Gastrocnemius medialis (tissue), 4 donors: Measurements from ENCODE around the gene CYFIP2.
"Not testable (repeated sequence)": the region's sequence is repeated elsewhere in the genome, so short reads cannot be mapped to it uniquely, and the experiment has no call there.

Source experiments
- POLR2A ChIP-seq, 2 donors: fragments of 450-650 bp; IDR thresholded peaks; one replicate each; pipeline ENCODE4 v1.6.1; 2017; ENCODE audit warnings: antibody characterized with exemption in 2 of 2, mild to moderate bottlenecking in 2 of 2, moderate library complexity in 2 of 2
- TF ChIP-seq, protein P1 (sequence below), 5 experiments: fragments of 450-650 bp in 3 of 5; fragments of 200-600 bp in 2 of 5; sonication (generic) in 2 of 5; IDR thresholded peaks in 4 of 5; conservative IDR thresholded peaks in 1 of 5; 1 replicate in 4 of 5; 2 replicates in 1 of 5; pipeline ENCODE4 v1.5.1; 2016 to 2019; ENCODE audit warnings: antibody characterized with exemption in 5 of 5, mild to moderate bottlenecking in 3 of 5, moderate library complexity in 3 of 5

DNA sequence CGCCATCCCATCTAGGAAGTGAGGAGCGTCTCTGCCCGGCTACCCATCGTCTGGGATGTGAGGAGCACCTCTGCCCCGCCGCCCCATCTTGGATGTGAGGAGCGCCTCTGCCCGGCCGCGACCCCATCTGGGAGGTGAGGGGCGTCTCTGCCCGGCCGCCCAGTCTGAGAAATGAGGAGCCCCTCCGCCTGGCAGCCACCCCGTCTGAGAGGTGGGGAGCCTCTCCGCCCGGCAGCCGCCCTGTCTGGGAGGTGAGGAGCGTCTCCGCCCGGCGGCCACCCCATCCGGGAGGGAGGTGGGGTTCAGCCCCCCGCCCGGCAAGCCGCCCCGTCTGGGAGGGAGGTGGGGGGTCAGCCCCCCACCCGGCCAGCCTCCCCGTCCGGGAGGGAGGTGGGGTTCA, 153.6 kb downstream of the CYFIP2 start:
- TF ChIP-seq, protein P1, sequence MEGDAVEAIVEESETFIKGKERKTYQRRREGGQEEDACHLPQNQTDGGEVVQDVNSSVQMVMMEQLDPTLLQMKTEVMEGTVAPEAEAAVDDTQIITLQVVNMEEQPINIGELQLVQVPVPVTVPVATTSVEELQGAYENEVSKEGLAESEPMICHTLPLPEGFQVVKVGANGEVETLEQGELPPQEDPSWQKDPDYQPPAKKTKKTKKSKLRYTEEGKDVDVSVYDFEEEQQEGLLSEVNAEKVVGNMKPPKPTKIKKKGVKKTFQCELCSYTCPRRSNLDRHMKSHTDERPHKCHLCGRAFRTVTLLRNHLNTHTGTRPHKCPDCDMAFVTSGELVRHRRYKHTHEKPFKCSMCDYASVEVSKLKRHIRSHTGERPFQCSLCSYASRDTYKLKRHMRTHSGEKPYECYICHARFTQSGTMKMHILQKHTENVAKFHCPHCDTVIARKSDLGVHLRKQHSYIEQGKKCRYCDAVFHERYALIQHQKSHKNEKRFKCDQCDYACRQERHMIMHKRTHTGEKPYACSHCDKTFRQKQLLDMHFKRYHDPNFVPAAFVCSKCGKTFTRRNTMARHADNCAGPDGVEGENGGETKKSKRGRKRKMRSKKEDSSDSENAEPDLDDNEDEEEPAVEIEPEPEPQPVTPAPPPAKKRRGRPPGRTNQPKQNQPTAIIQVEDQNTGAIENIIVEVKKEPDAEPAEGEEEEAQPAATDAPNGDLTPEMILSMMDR (IDR thresholded peaks at IDR 0.05 in 4 of 5, conservative IDR thresholded peaks at IDR 0.05 in 1 of 5) = not testable (repeated sequence)
- TF ChIP-seq POLR2A (IDR thresholded peaks at IDR 0.05) = not testable (repeated sequence)
